Right lobe of liver (tissue), 4 donors: ENCODE measurements around the gene MAP3K2.

Source experiments
- CTCF ChIP-seq, 4 donors: fragments of 200-600 bp in 3 of 4; fragments of 450-650 bp in 1 of 4; IDR thresholded peaks; one replicate each; pipeline versions ENCODE4 v1.5.1 to v1.8.0; 2016 to 2022; ENCODE audit warnings: antibody characterized with exemption in 4 of 4, mild to moderate bottlenecking in 2 of 4
- POLR2A ChIP-seq: fragments of 450-650 bp; IDR thresholded peaks from one replicate; pipeline ENCODE4 v1.6.1; 2017; ENCODE audit warnings: antibody characterized with exemption, mild to moderate bottlenecking
- donor health status: DM: no; HTN: no; CAD: no.
- donor health status: DM: no; HTN: no; CAD: no.
- donor health status: DM: no; HTN: yes; CAD: no.

GRCh38 chr2:127422559-127423477 lies 35.0 kb upstream of the MAP3K2 start:
- no peak for TF ChIP-seq CTCF (IDR thresholded peaks at IDR 0.05)
- no peak for TF ChIP-seq POLR2A
